B cell (primary cell): ENCODE measurements around the gene AGAP1.

Experiments
- CTCF ChIP-seq: fragments of 200-600 bp; IDR thresholded peaks from one replicate; pipeline ENCODE4 v1.8.0; 2022; ENCODE audit warnings: antibody characterized with exemption, mild to moderate bottlenecking
- EZH2 ChIP-seq: IDR thresholded peaks from 2 replicates; pipeline ENCODE4 v1.6.1; 2012; ENCODE audit warnings: borderline replicate concordance, low read depth, mild to moderate bottlenecking, moderate library complexity, low read length; ENCODE audit not compliant: insufficient read depth, poor library complexity, severe bottlenecking

GRCh38 chr2:235577404-235578330 lies 83.8 kb downstream of the AGAP1 start:
- no peak for TF ChIP-seq CTCF
- TF ChIP-seq EZH2: no peak
